Hepatocyte (in vitro differentiated cells): ENCODE results near the gene CDON.

Experiments
- EZH2phosphoT487 ChIP-seq: fragments of 200-600 bp; sonication (generic); IDR thresholded peaks from one replicate; pipeline ENCODE4 v1.6.1; 2018; ENCODE audit warnings: antibody characterized with exemption, mild to moderate bottlenecking, low read depth, moderate library complexity; ENCODE audit not compliant: unreplicated experiment, severe bottlenecking
- TF ChIP-seq, protein P1 (sequence below): fragments of 200-600 bp; sonication (generic); IDR thresholded peaks from 2 replicates; pipeline ENCODE4 v1.5.1; 2016; ENCODE audit warnings: antibody characterized with exemption, mild to moderate bottlenecking; ENCODE audit not compliant: poor library complexity

- TF ChIP-seq, protein P1, sequence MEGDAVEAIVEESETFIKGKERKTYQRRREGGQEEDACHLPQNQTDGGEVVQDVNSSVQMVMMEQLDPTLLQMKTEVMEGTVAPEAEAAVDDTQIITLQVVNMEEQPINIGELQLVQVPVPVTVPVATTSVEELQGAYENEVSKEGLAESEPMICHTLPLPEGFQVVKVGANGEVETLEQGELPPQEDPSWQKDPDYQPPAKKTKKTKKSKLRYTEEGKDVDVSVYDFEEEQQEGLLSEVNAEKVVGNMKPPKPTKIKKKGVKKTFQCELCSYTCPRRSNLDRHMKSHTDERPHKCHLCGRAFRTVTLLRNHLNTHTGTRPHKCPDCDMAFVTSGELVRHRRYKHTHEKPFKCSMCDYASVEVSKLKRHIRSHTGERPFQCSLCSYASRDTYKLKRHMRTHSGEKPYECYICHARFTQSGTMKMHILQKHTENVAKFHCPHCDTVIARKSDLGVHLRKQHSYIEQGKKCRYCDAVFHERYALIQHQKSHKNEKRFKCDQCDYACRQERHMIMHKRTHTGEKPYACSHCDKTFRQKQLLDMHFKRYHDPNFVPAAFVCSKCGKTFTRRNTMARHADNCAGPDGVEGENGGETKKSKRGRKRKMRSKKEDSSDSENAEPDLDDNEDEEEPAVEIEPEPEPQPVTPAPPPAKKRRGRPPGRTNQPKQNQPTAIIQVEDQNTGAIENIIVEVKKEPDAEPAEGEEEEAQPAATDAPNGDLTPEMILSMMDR = no peak
- TF ChIP-seq EZH2phosphoT487 = no peak
These were observed 118.2 kb downstream of the CDON start for GRCh38 chr11:125944350-125945010.
